H1 (cell line): ENCODE results near the gene RASSF9. TPM values are rescaled to one million over a fixed set of nuclear protein-coding genes. Genes with fewer than 3 reads are reported as not detected.

ENCODE experiments used
- polyA plus RNA-seq, 7 experiments: library from polyadenylated mRNA; depleted of rRNA in 3 of 7; stranded (reverse) in 5 of 7; unstranded in 2 of 7; fragments of >200 nt in 5 of 7; fragments of 200-250 nt in 2 of 7; gene quantifications; 1 replicate in 5 of 7; 2 replicates in 1 of 7; 4 replicates in 1 of 7; pipeline versions ENCODE4 v1.2.1 to v1.2.3, GENCODE V29; 2011 to 2013; ENCODE audit warnings: missing spikeins in 2 of 7, mixed read lengths in 2 of 7
- total RNA-seq: library from RNA; stranded (reverse); fragmentation: NEBNext Ultra II Directional; extraction: Animal tissue kit (Norgen Biotek cat#: 25700); gene quantifications from 2 replicates; pipeline ENCODE4 v1.2.1, GENCODE V29; 2021
- TF ChIP-seq, protein P1 (sequence below), 3 experiments: IDR thresholded peaks; 1 replicate in 2 of 3; 2 replicates in 1 of 3; pipeline versions ENCODE4 v1.5.1 to v1.6.1; 2011; ENCODE audit warnings: low read length in 3 of 3, mild to moderate bottlenecking in 3 of 3, inconsistent platforms in 2 of 3, low read depth in 1 of 3, moderate library complexity in 1 of 3; ENCODE audit not compliant: insufficient read depth in 1 of 3; ENCODE audit errors: control extremely low read depth in 1 of 3

Gene RASSF9
- total and polyA plus RNA-seq, 2 of the 8 experiments (the other 6 are each of a cell fraction or from before 2014, with no cell fraction given): 0.06 to 0.39 TPM

DNA sequence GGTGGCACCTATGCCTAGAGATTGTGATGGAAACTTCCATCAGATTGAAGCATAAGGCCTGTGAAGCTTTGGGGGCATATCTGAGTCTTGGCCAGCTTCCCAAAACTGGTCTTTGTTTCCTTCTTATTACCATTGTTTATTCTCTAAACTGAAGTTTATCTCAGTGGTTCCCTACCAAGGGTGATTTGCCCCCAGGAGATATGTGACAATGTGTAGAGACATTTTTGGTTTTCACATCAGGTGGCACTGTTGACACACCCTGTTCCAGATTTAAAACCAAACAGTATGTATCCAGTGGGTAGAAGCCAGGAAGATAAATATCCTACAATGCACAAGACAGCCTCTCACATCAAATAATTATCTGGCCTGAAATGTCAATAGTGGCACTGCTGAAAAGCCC lies 22.1 kb downstream of the RASSF9 start (continued):
- TF ChIP-seq, protein P1, sequence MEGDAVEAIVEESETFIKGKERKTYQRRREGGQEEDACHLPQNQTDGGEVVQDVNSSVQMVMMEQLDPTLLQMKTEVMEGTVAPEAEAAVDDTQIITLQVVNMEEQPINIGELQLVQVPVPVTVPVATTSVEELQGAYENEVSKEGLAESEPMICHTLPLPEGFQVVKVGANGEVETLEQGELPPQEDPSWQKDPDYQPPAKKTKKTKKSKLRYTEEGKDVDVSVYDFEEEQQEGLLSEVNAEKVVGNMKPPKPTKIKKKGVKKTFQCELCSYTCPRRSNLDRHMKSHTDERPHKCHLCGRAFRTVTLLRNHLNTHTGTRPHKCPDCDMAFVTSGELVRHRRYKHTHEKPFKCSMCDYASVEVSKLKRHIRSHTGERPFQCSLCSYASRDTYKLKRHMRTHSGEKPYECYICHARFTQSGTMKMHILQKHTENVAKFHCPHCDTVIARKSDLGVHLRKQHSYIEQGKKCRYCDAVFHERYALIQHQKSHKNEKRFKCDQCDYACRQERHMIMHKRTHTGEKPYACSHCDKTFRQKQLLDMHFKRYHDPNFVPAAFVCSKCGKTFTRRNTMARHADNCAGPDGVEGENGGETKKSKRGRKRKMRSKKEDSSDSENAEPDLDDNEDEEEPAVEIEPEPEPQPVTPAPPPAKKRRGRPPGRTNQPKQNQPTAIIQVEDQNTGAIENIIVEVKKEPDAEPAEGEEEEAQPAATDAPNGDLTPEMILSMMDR (IDR thresholded peaks at IDR 0.05; ENCODE audit: control extremely low read depth in 1 of 3, insufficient read depth in 1 of 3, low read depth in 1 of 3, low read length in 3 of 3): no peak
- TF ChIP-seq, all 59 proteins: peak for 0
